ENCODE measurements around the gene CADM1. TPM values are rescaled to one million over a fixed set of nuclear protein-coding genes. Genes with fewer than 3 reads are reported as not detected.

Gene CADM1
- polyA plus RNA-seq, 1 experiment: 31.8 TPM

DNA sequence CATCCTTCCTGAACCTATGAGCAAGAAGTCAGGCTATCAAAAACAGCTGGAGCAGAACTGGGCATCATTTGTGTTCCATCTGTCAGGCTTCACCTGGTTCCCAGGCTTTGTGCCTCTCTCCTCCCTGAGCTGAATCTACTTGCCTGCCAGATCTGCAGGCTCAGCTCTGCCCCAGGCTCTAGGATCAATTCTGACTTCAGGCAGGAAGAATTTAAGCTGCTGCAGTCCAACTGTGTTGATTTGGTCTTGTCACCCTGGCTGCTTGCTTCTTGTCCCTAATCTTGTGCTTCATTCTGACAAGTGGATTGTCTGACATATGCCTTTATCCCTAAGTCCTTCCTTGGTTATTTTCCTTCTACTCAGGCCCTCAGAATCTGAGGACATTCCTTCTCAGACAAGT, 31.6 kb upstream of the CADM1 start:
- Histone ChIP-seq H3K36me3 (ENCODE audit: control insufficient read depth, insufficient read depth, low read length) (no peaks in the 10 kb centered on the region), H3K27me3 (ENCODE audit: control insufficient read depth, insufficient read depth, low read length) (no peaks in the 10 kb centered on the region; the same call in 1 of the 2 replicates), H3K4me3 (ENCODE audit: low read depth, low read length) (no peak overlapping the region)
- ChIA-PET CTCF (interaction anchor here (1.1 kb wide), 1 partner anchor 13 kb away, joined by 3 read pairs; no protein-coding TSS in a partner anchor), POLR2A (no interaction called here)
- TF ChIP-seq, protein P1, sequence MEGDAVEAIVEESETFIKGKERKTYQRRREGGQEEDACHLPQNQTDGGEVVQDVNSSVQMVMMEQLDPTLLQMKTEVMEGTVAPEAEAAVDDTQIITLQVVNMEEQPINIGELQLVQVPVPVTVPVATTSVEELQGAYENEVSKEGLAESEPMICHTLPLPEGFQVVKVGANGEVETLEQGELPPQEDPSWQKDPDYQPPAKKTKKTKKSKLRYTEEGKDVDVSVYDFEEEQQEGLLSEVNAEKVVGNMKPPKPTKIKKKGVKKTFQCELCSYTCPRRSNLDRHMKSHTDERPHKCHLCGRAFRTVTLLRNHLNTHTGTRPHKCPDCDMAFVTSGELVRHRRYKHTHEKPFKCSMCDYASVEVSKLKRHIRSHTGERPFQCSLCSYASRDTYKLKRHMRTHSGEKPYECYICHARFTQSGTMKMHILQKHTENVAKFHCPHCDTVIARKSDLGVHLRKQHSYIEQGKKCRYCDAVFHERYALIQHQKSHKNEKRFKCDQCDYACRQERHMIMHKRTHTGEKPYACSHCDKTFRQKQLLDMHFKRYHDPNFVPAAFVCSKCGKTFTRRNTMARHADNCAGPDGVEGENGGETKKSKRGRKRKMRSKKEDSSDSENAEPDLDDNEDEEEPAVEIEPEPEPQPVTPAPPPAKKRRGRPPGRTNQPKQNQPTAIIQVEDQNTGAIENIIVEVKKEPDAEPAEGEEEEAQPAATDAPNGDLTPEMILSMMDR (IDR thresholded peaks at IDR 0.05; ENCODE audit: insufficient read depth, low read depth, low read length): no peak
- no peak for DNase-seq (ENCODE audit: low read depth)

- CTCF ChIA-PET: interaction anchor here (0.6 kb wide), 1 partner anchor 757 kb away, joined by 3 read pairs; no protein-coding TSS in a partner anchor
- POLR2A ChIA-PET: no interaction called here
- H3K4me3 ChIP-seq (ENCODE audit: low read depth, low read length): no peak overlapping the region
- TF ChIP-seq, protein P1 (IDR thresholded peaks at IDR 0.05; ENCODE audit: insufficient read depth, low read depth, low read length): no peak
- no peaks in the 10 kb centered on the region for H3K36me3 ChIP-seq (ENCODE audit: control insufficient read depth, insufficient read depth, low read length)
- H3K27me3 ChIP-seq (ENCODE audit: control insufficient read depth, insufficient read depth, low read length): no peaks in the 10 kb centered on the region; the same call in 1 of the 2 replicates
- DNase-seq (ENCODE audit: low read depth): no peak
These were observed 26.5 kb upstream of the CADM1 start for GRCh38 chr11:115530752-115531151.

- no peaks in the 10 kb centered on the region for H3K36me3 ChIP-seq (ENCODE audit: control insufficient read depth, insufficient read depth, low read length)
- TF ChIP-seq, protein P1 (IDR thresholded peaks at IDR 0.05; ENCODE audit: insufficient read depth, low read depth, low read length): no peak
- no peak overlapping the region for H3K4me3 ChIP-seq (ENCODE audit: low read depth, low read length)
- ChIA-PET POLR2A (no interaction called here), CTCF (interaction anchor here (1.0 to 1.2 kb wide), 2 partner anchors 20 kb away, joined by 3 read pairs; no protein-coding TSS in a partner anchor)
- H3K27me3 ChIP-seq (ENCODE audit: control insufficient read depth, insufficient read depth, low read length): no peaks in the 10 kb centered on the region
- no peak for DNase-seq (ENCODE audit: low read depth)
These were observed 24.0 kb upstream of the CADM1 start for GRCh38 chr11:115528225-115528624.

DNA sequence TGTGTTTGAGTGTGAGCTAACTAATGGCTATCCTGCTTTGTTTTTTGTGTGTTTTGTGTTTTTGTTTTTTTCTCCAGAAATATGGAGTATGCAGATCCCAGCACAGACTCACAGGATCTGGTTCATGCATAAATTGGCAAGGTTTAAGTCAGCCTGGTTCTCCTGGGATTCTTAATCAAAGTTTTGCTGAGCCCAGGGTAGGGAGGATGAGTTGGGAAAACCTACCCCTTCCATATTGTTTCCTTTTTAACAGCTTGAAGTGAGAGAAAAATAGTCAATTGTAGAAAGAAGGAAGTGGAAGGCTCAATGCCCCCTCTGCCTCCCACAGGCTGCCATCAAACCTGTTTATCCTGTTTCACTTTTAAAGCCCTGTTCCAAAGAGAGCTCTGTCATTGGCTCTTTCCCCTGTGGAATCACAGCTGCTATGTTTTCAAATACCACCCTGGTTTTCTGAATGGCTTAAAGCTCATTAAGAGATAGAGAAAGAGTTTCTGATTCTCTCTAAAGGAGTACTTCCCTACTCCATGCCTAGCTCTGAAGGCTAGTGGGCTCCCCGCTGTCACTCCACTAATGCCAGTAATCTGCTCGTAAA, 23.4 kb upstream of the CADM1 start:
- TF ChIP-seq, protein P1 (IDR thresholded peaks at IDR 0.05; ENCODE audit: insufficient read depth, low read depth, low read length): no peak
- no peak overlapping the region for H3K4me3 ChIP-seq (ENCODE audit: low read depth, low read length)
- DNase-seq (ENCODE audit: low read depth): no peak
- POLR2A ChIA-PET: no interaction called here
- CTCF ChIA-PET: interaction anchor here (1.2 kb wide), 1 partner anchor 20 kb away, joined by 3 read pairs; no protein-coding TSS in a partner anchor
- H3K27me3 ChIP-seq (ENCODE audit: control insufficient read depth, insufficient read depth, low read length): no peaks in the 10 kb centered on the region
- no peaks in the 10 kb centered on the region for H3K36me3 ChIP-seq (ENCODE audit: control insufficient read depth, insufficient read depth, low read length)

DNA sequence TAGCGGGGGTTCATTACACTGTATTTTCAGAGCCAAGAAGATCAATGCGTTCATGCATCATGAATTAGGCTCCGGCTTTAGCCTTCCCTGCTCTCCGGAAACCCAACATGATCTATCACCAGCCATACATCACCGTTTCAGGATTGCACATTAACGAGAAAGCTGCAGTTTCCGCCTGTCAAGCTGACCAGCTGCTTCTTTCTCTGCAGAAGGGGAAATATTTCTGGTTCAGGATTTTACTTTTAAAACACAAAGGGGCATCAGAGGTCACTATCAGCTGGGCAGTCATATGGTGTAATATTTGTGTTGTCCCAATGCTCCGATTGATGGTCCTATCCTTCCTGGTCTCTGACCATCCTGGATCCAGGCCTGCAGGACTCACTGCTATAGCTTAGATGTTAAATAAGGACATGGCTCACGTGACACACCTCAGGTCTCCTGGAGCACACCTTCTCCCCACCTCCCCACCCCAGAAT, 21.4 kb upstream of the CADM1 start:
- ChIA-PET CTCF (no interaction called here), POLR2A (no interaction called here)
- Histone ChIP-seq H3K27me3 (ENCODE audit: control insufficient read depth, insufficient read depth, low read length) (no peaks in the 10 kb centered on the region), H3K4me3 (ENCODE audit: low read depth, low read length) (no peak overlapping the region), H3K36me3 (ENCODE audit: control insufficient read depth, insufficient read depth, low read length) (no peaks in the 10 kb centered on the region)
- DNase-seq (ENCODE audit: low read depth): no peak
- TF ChIP-seq, protein P1 (IDR thresholded peaks at IDR 0.05; ENCODE audit: insufficient read depth, low read depth, low read length): no peak

All from BJ (cell line).